ENCODE results near the gene TARS3.

- TF ChIP-seq CREB1 (CRISPR knock-in tag; IDR thresholded peaks at IDR 0.05), result no peak
- TF ChIP-seq CTCF (IDR thresholded peaks at IDR 0.05), result no peak
- TF ChIP-seq JUN (CRISPR knock-in tag; IDR thresholded peaks at IDR 0.05), result no peak
Measured at GRCh38 chr15:101639667-101640066, 84.6 kb downstream of the TARS3 start.
